ENCODE measurements around the gene ATP8A2.

DNA sequence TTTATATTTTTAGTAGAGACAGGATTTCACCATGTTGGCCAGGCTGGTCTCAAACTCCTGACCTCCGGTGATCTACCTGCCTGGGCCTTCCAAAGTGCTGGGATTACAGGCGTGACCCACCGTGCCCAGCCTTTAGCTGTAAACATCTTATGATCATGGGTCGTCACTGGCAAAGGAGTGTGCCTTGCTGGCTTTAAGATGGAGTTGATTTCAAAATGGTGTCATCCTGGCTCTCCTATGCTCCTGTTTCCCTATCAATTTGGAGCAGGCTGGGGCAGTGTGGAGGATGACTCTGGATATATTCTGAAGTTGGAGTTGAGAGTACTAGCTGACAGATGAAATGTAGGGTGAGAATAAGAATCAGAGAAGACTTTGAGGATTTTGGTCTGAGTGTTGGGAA, 18.4 kb upstream of the ATP8A2 start:
- TF ChIP-seq, protein P1, sequence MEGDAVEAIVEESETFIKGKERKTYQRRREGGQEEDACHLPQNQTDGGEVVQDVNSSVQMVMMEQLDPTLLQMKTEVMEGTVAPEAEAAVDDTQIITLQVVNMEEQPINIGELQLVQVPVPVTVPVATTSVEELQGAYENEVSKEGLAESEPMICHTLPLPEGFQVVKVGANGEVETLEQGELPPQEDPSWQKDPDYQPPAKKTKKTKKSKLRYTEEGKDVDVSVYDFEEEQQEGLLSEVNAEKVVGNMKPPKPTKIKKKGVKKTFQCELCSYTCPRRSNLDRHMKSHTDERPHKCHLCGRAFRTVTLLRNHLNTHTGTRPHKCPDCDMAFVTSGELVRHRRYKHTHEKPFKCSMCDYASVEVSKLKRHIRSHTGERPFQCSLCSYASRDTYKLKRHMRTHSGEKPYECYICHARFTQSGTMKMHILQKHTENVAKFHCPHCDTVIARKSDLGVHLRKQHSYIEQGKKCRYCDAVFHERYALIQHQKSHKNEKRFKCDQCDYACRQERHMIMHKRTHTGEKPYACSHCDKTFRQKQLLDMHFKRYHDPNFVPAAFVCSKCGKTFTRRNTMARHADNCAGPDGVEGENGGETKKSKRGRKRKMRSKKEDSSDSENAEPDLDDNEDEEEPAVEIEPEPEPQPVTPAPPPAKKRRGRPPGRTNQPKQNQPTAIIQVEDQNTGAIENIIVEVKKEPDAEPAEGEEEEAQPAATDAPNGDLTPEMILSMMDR (IDR thresholded peaks at IDR 0.05; ENCODE audit: poor library complexity, severe bottlenecking): no peak
- TF ChIP-seq EZH2 (IDR thresholded peaks at IDR 0.05; ENCODE audit: borderline replicate concordance, insufficient read depth, low read length, poor library complexity, severe bottlenecking) (no peak), MXI1 (conservative IDR thresholded peaks at IDR 0.05; ENCODE audit: poor library complexity, severe bottlenecking) (no peak), SMC3 (conservative IDR thresholded peaks at IDR 0.05; ENCODE audit: poor library complexity) (no peak), POLR2AphosphoS5 (IDR thresholded peaks at IDR 0.05) (no peak)
